Activated CD8-positive, alpha-beta T cell treated with anti-CD3 and anti-CD28 coated beads for 36 hours (primary cell): ENCODE measurements around the gene NCAM1. TPM values are rescaled to one million over a fixed set of nuclear protein-coding genes. Genes with fewer than 3 reads are reported as not detected.

Source experiments
- ATAC-seq: fragments of 200-7000 bp; cut with Tn5 transposase; one replicate; pipeline ENCODE4 v1.10.0; 2021; ENCODE audit warnings: mild to moderate bottlenecking, moderate library complexity
- CTCF ChIA-PET: fragments of 350-600 bp; sonication (Branson Sonifier 250); formaldehyde crosslinking; loops from one replicate; lab custom pipeline; 2021; ENCODE audit warnings: antibody characterized with exemption; lab: Charles Lee
- POLR2A ChIA-PET: fragments of 350-600 bp; sonication (Branson Sonifier 250); formaldehyde crosslinking; loops from one replicate; lab custom pipeline; 2021; ENCODE audit warnings: antibody characterized with exemption; lab: Charles Lee
- DNase-seq: peaks from one replicate; pipeline ENCODE4 v3.0.0-alpha.2; 2020
- H3K27ac Mint-ChIP-seq: one replicate; pipeline ENCODE4 v1.8.0; 2021; ENCODE audit warnings: mild to moderate bottlenecking, mixed read lengths
- H3K27me3 Mint-ChIP-seq: one replicate; pipeline ENCODE4 v1.8.0; 2021; ENCODE audit warnings: mixed read lengths
- H3K36me3 Mint-ChIP-seq: one replicate; pipeline ENCODE4 v1.8.0; 2021; ENCODE audit warnings: low read depth, mixed read lengths
- H3K4me1 Mint-ChIP-seq: one replicate; pipeline ENCODE4 v1.8.0; 2021; ENCODE audit warnings: low read depth, mixed read lengths
- H3K4me3 Mint-ChIP-seq: one replicate; pipeline ENCODE4 v1.8.0; 2021; ENCODE audit warnings: mild to moderate bottlenecking, moderate library complexity, mixed read lengths
- H3K9me3 Mint-ChIP-seq: one replicate; pipeline ENCODE4 v1.8.0; 2021; ENCODE audit warnings: mixed read lengths
- CTCF ChIP-seq: fragments of 200-600 bp; IDR thresholded peaks from one replicate; pipeline ENCODE4 v1.8.0; 2022; ENCODE audit warnings: antibody characterized with exemption, mild to moderate bottlenecking
- intact Hi-C: fragments of 100-400 bp; cut with micrococcal nuclease; formaldehyde crosslinking; loops from one replicate; pipeline ENCODE4 v1.10.0; 2022
- total RNA-seq, 2 experiments: library from RNA; stranded (reverse); gene quantifications; one replicate each; pipeline ENCODE4 v1.2.3, GENCODE V29; 2021

NCAM1 gene
- total RNA-seq, 2 experiments from 2014 or later, result 0.47 to 0.56 TPM

GRCh38 chr11:113137713-113138529 is 176.7 kb downstream of the NCAM1 start:
- Mint-ChIP-seq H3K9me3 (no peaks in the 10 kb centered on the region), H3K4me3 (no peak overlapping the region), H3K4me1 (no peaks in the 10 kb centered on the region), H3K27ac (no peak overlapping the region), H3K36me3 (no peaks in the 10 kb centered on the region), H3K27me3 (peaks cover 23% of the 10 kb centered on the region)
- ATAC-seq (no peak), DNase-seq (no peak)
- TF ChIP-seq CTCF, result no peak
- ChIA-PET POLR2A (no interaction called here), CTCF (interaction anchor here (1.2 kb wide), 1 partner anchor 152 kb away, joined by 3 read pairs; no protein-coding TSS in a partner anchor)
- intact Hi-C loops, result loop anchor here (10.0 kb wide), 1 partner anchor 147 kb away; no protein-coding TSS in a partner anchor

GRCh38 chr11:113138731-113139130 is 177.5 kb downstream of the NCAM1 start:
- H3K27ac Mint-ChIP-seq, result no peak overlapping the region
- ChIA-PET POLR2A (no interaction called here), CTCF (no interaction called here)
- intact Hi-C loops, result loop anchor here (10.0 kb wide), 1 partner anchor 146 kb away; no protein-coding TSS in a partner anchor
- no peaks in the 10 kb centered on the region for H3K4me1 Mint-ChIP-seq
- TF ChIP-seq CTCF, result no peak
- peaks cover 25% of the 10 kb centered on the region for H3K27me3 Mint-ChIP-seq
- H3K9me3 Mint-ChIP-seq, result no peaks in the 10 kb centered on the region
- H3K36me3 Mint-ChIP-seq, result no peaks in the 10 kb centered on the region
- ATAC-seq, result no peak
- DNase-seq, result no peak
- no peak overlapping the region for H3K4me3 Mint-ChIP-seq

GRCh38 chr11:113141010-113141409 is 179.8 kb downstream of the NCAM1 start:
- no peaks in the 10 kb centered on the region for H3K36me3 Mint-ChIP-seq
- no peak overlapping the region for H3K4me3 Mint-ChIP-seq
- ChIA-PET CTCF (interaction anchor here (0.6 to 2.3 kb wide), 2 partner anchors 12 to 13 kb away, joined by 3 to 5 read pairs; no protein-coding TSS in a partner anchor), POLR2A (no interaction called here)
- no peaks in the 10 kb centered on the region for H3K4me1 Mint-ChIP-seq
- DNase-seq (no peak), ATAC-seq (no peak)
- TF ChIP-seq CTCF, result no peak
- no peak overlapping the region for H3K27ac Mint-ChIP-seq
- intact Hi-C loops, result no loop called here
- H3K9me3 Mint-ChIP-seq, result no peaks in the 10 kb centered on the region
- peaks cover 26% of the 10 kb centered on the region for H3K27me3 Mint-ChIP-seq

- intact Hi-C loops, result no loop called here
- Mint-ChIP-seq H3K27ac (no peak overlapping the region), H3K4me3 (no peak overlapping the region), H3K9me3 (no peaks in the 10 kb centered on the region), H3K4me1 (no peaks in the 10 kb centered on the region), H3K27me3 (peaks cover 20% of the 10 kb centered on the region), H3K36me3 (no peaks in the 10 kb centered on the region)
- DNase-seq (no peak), ATAC-seq (no peak)
- POLR2A ChIA-PET, result no interaction called here
- CTCF ChIA-PET, result no interaction called here
- no peak for TF ChIP-seq CTCF
These were observed 181.3 kb downstream of the NCAM1 start for GRCh38 chr11:113142508-113142907.

GRCh38 chr11:113147249-113147648 is 186.0 kb downstream of the NCAM1 start:
- CTCF ChIA-PET, result no interaction called here
- no peak for DNase-seq
- no peak overlapping the region for H3K4me3 Mint-ChIP-seq
- intact Hi-C loops, result no loop called here
- no peak for ATAC-seq
- no peak for TF ChIP-seq CTCF
- H3K4me1 Mint-ChIP-seq, result no peaks in the 10 kb centered on the region
- no peak overlapping the region for H3K27ac Mint-ChIP-seq
- POLR2A ChIA-PET, result no interaction called here
- no peaks in the 10 kb centered on the region for H3K36me3 Mint-ChIP-seq
- H3K9me3 Mint-ChIP-seq, result no peaks in the 10 kb centered on the region
- H3K27me3 Mint-ChIP-seq, result peaks cover 4% of the 10 kb centered on the region
